KOPT-K1 (cell line): ENCODE results near the gene GOLGA6L2.
"Not testable (repeated sequence)": the region's sequence is repeated elsewhere in the genome, so short reads cannot be mapped to it uniquely, and the experiment has no call there.

ENCODE experiments used
- H3K27ac ChIP-seq: fragments of 200-600 bp; sonication (generic); 2 replicates; pipeline ENCODE4 v1.5.1; 2016; ENCODE audit warnings: antibody characterized with exemption, mild to moderate bottlenecking, low read depth, low read length; ENCODE audit not compliant: poor library complexity, severe bottlenecking
- H3K36me3 ChIP-seq: fragments of 200-600 bp; sonication (generic); 2 replicates; pipeline ENCODE4 v1.5.1; 2017; ENCODE audit warnings: antibody characterized with exemption, mild to moderate bottlenecking, low read length, moderate library complexity; ENCODE audit not compliant: insufficient read depth
- H3K9me3 ChIP-seq: fragments of 200-600 bp; sonication (generic); 2 replicates; pipeline ENCODE4 v1.5.1; 2017; ENCODE audit warnings: antibody characterized with exemption, low read length, mild to moderate bottlenecking; ENCODE audit not compliant: insufficient read depth, poor library complexity, severe bottlenecking

GOLGA6L2 gene

GRCh38 chr15:23438816-23439466, 8.1 kb downstream of the GOLGA6L2 start:
- no peak overlapping the region for H3K27ac ChIP-seq
- no peaks in the 10 kb centered on the region for H3K36me3 ChIP-seq
- no peaks in the 10 kb centered on the region for H3K9me3 ChIP-seq

- H3K9me3 ChIP-seq = no peaks in the 10 kb centered on the region
- H3K36me3 ChIP-seq = no peaks in the 10 kb centered on the region
- no peak overlapping the region for H3K27ac ChIP-seq
Measured at GRCh38 chr15:23437673-23438072, 9.4 kb downstream of the GOLGA6L2 start.

- Histone ChIP-seq H3K27ac (no peak overlapping the region), H3K36me3 (no peaks in the 10 kb centered on the region), H3K9me3 (no peaks in the 10 kb centered on the region)
Measured at GRCh38 chr15:23437146-23437545, 9.9 kb downstream of the GOLGA6L2 start.

- Histone ChIP-seq H3K36me3 (no peaks in the 10 kb centered on the region), H3K27ac (no peak overlapping the region)
Measured at GRCh38 chr15:23436421-23436820, 10.6 kb downstream of the GOLGA6L2 start.

GRCh38 chr15:23434699-23435098, 12.3 kb downstream of the GOLGA6L2 start:
- H3K36me3 ChIP-seq, H3K9me3 ChIP-seq, H3K27ac ChIP-seq: not testable (repeated sequence)

More at GRCh38 chr15:23436421-23436820, 10.6 kb downstream of the GOLGA6L2 start:
- no peaks in the 10 kb centered on the region for H3K9me3 ChIP-seq

GRCh38 chr15:23425327-23425726, 21.7 kb downstream of the GOLGA6L2 start:
- H3K9me3 ChIP-seq, H3K27ac ChIP-seq, H3K36me3 ChIP-seq: not testable (repeated sequence)

- H3K36me3 ChIP-seq = no peaks in the 10 kb centered on the region
- no peak overlapping the region for H3K27ac ChIP-seq
- no peaks in the 10 kb centered on the region for H3K9me3 ChIP-seq
Measured at GRCh38 chr15:23424111-23424904, 22.7 kb downstream of the GOLGA6L2 start.

- Histone ChIP-seq H3K9me3 (no peaks in the 10 kb centered on the region), H3K36me3 (no peaks in the 10 kb centered on the region), H3K27ac (no peak overlapping the region)
Measured at GRCh38 chr15:23422946-23423708, 23.9 kb downstream of the GOLGA6L2 start.

- no peak overlapping the region for H3K27ac ChIP-seq
- H3K9me3 ChIP-seq = no peaks in the 10 kb centered on the region
- no peaks in the 10 kb centered on the region for H3K36me3 ChIP-seq
Measured at GRCh38 chr15:23422099-23422945, 24.7 kb downstream of the GOLGA6L2 start.

GRCh38 chr15:23420806-23421575, 26.1 kb downstream of the GOLGA6L2 start:
- H3K36me3 ChIP-seq = no peaks in the 10 kb centered on the region
- no peaks in the 10 kb centered on the region for H3K9me3 ChIP-seq
- no peak overlapping the region for H3K27ac ChIP-seq

GRCh38 chr15:23416349-23417276, 30.4 kb downstream of the GOLGA6L2 start:
- no peaks in the 10 kb centered on the region for H3K36me3 ChIP-seq
- H3K27ac ChIP-seq = no peak overlapping the region
- no peaks in the 10 kb centered on the region for H3K9me3 ChIP-seq

- not testable (repeated sequence) for H3K36me3 ChIP-seq, H3K27ac ChIP-seq, H3K9me3 ChIP-seq
Measured at GRCh38 chr15:23415866-23416265, 31.2 kb downstream of the GOLGA6L2 start.

GRCh38 chr15:23415321-23415865, 31.6 kb downstream of the GOLGA6L2 start:
- Histone ChIP-seq H3K36me3 (no peaks in the 10 kb centered on the region), H3K27ac (no peak overlapping the region), H3K9me3 (no peaks in the 10 kb centered on the region)
